ENCODE data around the gene GHRL.
A peak's percentile ranks its signal among the peaks of the same experiment; 100 is the strongest.

DNA sequence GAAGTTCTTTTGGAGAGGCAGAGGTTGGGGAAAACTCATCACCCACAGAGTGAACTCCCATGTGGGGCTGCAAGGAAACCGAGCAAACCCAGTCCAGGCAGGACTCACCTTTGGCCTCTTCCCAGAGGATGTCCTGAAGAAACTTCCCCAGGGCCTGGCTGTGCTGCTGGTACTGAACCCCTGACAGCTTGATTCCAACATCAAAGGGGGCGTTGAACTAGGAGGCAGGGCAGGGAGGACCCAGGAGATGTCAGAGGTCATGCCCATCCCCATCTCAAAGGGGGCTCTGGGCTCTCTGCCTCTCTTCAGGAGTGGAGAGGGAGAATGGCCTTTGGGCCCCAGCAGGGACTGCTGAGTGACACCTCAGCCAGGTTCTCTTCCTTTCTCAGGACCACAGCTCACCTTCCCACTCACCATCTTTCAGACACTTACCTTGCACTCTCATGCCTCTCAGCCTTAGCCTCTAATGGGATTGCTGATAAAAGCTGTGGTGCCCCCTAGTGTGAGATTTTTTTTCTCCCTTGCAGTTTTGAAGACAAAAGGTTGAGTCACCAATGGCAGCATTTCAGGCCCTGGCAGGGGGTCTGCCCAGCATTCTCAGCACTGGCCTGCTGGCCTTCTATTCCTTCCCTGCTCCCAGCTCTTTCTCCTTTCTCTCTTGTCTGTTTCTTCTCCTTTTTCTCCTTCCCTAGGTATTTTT, 6.0 kb downstream of the GHRL start:
- TF ChIP-seq, protein P1, sequence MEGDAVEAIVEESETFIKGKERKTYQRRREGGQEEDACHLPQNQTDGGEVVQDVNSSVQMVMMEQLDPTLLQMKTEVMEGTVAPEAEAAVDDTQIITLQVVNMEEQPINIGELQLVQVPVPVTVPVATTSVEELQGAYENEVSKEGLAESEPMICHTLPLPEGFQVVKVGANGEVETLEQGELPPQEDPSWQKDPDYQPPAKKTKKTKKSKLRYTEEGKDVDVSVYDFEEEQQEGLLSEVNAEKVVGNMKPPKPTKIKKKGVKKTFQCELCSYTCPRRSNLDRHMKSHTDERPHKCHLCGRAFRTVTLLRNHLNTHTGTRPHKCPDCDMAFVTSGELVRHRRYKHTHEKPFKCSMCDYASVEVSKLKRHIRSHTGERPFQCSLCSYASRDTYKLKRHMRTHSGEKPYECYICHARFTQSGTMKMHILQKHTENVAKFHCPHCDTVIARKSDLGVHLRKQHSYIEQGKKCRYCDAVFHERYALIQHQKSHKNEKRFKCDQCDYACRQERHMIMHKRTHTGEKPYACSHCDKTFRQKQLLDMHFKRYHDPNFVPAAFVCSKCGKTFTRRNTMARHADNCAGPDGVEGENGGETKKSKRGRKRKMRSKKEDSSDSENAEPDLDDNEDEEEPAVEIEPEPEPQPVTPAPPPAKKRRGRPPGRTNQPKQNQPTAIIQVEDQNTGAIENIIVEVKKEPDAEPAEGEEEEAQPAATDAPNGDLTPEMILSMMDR (IDR thresholded peaks at IDR 0.05) = peak in 5 of 7 experiments; percentile 9 to 57 (median 29)
- no peak for TF ChIP-seq POLR2A (IDR thresholded peaks at IDR 0.05)

Measured in body of pancreas (tissue), 4 donors.